DOHH2 (cell line): Measurements from ENCODE around the gene GOLPH3.

ENCODE experiments used
- H3F3A ChIP-seq: fragments of 200-600 bp; sonication (generic), shearing (Covaris generic); 2 replicates; pipeline ENCODE4 v1.6.0; 2016; ENCODE audit warnings: antibody characterized with exemption, mild to moderate bottlenecking; ENCODE audit not compliant: control insufficient read depth, insufficient read depth
- H3K27ac ChIP-seq: fragments of 200-600 bp; sonication (generic); 2 replicates; pipeline ENCODE4 v1.5.1; 2014; ENCODE audit warnings: low read depth, mild to moderate bottlenecking, low read length, moderate library complexity
- H3K27me3 ChIP-seq: fragments of 200-600 bp; sonication (generic); 2 replicates; pipeline ENCODE4 v1.6.1; 2014; ENCODE audit warnings: mild to moderate bottlenecking, low read length, mixed read lengths; ENCODE audit not compliant: control insufficient read depth
- H3K36me3 ChIP-seq: fragments of 200-600 bp; sonication (generic); 2 replicates; pipeline ENCODE4 v1.6.1; 2014; ENCODE audit warnings: mild to moderate bottlenecking, low read length, moderate library complexity, mixed read lengths; ENCODE audit not compliant: control insufficient read depth
- H3K4me1 ChIP-seq: fragments of 200-600 bp; sonication (generic); 2 replicates; pipeline ENCODE4 v1.6.1; 2014; ENCODE audit warnings: mild to moderate bottlenecking, low read length, mixed read lengths; ENCODE audit not compliant: control insufficient read depth
- H3K4me2 ChIP-seq: fragments of 200-600 bp; sonication (generic); 2 replicates; pipeline ENCODE4 v1.6.0; 2014; ENCODE audit warnings: mild to moderate bottlenecking, low read length, moderate library complexity
- H3K4me3 ChIP-seq: fragments of 200-600 bp; sonication (generic); 2 replicates; pipeline ENCODE4 v1.5.1; 2014; ENCODE audit warnings: mild to moderate bottlenecking, low read length, mixed read lengths
- H3K79me2 ChIP-seq: fragments of 200-600 bp; sonication (generic); 2 replicates; pipeline ENCODE4 v1.6.1; 2014; ENCODE audit warnings: mild to moderate bottlenecking, low read length, mixed read lengths; ENCODE audit not compliant: control insufficient read depth
- H3K9me2 ChIP-seq: fragments of 200-600 bp; sonication (generic); replicated peaks from 2 replicates; pipeline ENCODE4 v1.6.1; 2014; ENCODE audit warnings: mild to moderate bottlenecking, low read length, mixed read lengths; ENCODE audit not compliant: control insufficient read depth
- H3K9me3 ChIP-seq: fragments of 200-600 bp; sonication (generic); 2 replicates; pipeline ENCODE4 v1.6.1; 2014; ENCODE audit warnings: antibody characterized with exemption, low read length, mixed read lengths; ENCODE audit not compliant: control insufficient read depth, insufficient read depth
- H4K20me1 ChIP-seq: fragments of 200-600 bp; sonication (generic); 2 replicates; pipeline ENCODE4 v1.6.0; 2014; ENCODE audit warnings: low read depth, mild to moderate bottlenecking, antibody characterized with exemption, low read length, moderate library complexity; ENCODE audit not compliant: control insufficient read depth, insufficient read depth
- EZH2phosphoT487 ChIP-seq: fragments of 200-600 bp; sonication (generic); IDR thresholded peaks from 2 replicates; pipeline ENCODE4 v1.6.1; 2017; ENCODE audit warnings: borderline replicate concordance, mild to moderate bottlenecking, antibody characterized with exemption, low read length, moderate library complexity, mixed read lengths
- TF ChIP-seq, protein P1 (sequence below): fragments of 200-600 bp; sonication (generic); IDR thresholded peaks from one replicate; pipeline ENCODE4 v1.5.1; 2014; ENCODE audit warnings: antibody characterized with exemption, mild to moderate bottlenecking, low read depth, low read length; ENCODE audit not compliant: poor library complexity, severe bottlenecking

GOLPH3 gene

GRCh38 chr5:32109236-32109635 lies 64.9 kb downstream of the GOLPH3 start:
- no peak overlapping the region for H3K4me3 ChIP-seq
- no peaks in the 10 kb centered on the region for H3K4me1 ChIP-seq
- TF ChIP-seq EZH2phosphoT487 = no peak
- TF ChIP-seq, protein P1, sequence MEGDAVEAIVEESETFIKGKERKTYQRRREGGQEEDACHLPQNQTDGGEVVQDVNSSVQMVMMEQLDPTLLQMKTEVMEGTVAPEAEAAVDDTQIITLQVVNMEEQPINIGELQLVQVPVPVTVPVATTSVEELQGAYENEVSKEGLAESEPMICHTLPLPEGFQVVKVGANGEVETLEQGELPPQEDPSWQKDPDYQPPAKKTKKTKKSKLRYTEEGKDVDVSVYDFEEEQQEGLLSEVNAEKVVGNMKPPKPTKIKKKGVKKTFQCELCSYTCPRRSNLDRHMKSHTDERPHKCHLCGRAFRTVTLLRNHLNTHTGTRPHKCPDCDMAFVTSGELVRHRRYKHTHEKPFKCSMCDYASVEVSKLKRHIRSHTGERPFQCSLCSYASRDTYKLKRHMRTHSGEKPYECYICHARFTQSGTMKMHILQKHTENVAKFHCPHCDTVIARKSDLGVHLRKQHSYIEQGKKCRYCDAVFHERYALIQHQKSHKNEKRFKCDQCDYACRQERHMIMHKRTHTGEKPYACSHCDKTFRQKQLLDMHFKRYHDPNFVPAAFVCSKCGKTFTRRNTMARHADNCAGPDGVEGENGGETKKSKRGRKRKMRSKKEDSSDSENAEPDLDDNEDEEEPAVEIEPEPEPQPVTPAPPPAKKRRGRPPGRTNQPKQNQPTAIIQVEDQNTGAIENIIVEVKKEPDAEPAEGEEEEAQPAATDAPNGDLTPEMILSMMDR = no peak
- H3K27ac ChIP-seq = no peak overlapping the region
- H3K27me3 ChIP-seq = no peaks in the 10 kb centered on the region
- H3K9me2 ChIP-seq = no peaks in the 10 kb centered on the region
- H3K79me2 ChIP-seq = no peaks in the 10 kb centered on the region
- H3F3A ChIP-seq = peaks cover 4% of the 10 kb centered on the region; the same call in 1 of the 2 replicates
- H4K20me1 ChIP-seq = no peaks in the 10 kb centered on the region
- no peaks in the 10 kb centered on the region for H3K9me3 ChIP-seq
- H3K4me2 ChIP-seq = no peak overlapping the region
- peaks cover 66% of the 10 kb centered on the region for H3K36me3 ChIP-seq

GRCh38 chr5:32108167-32108566 lies 66.0 kb downstream of the GOLPH3 start:
- Histone ChIP-seq H3K27me3 (no peaks in the 10 kb centered on the region), H3K79me2 (no peaks in the 10 kb centered on the region), H3K9me2 (no peaks in the 10 kb centered on the region), H4K20me1 (no peaks in the 10 kb centered on the region), H3K4me1 (no peaks in the 10 kb centered on the region), H3F3A (peaks cover 4% of the 10 kb centered on the region; the same call in 1 of the 2 replicates), H3K9me3 (no peaks in the 10 kb centered on the region), H3K4me2 (no peak overlapping the region), H3K36me3 (peaks cover 69% of the 10 kb centered on the region), H3K27ac (no peak overlapping the region), H3K4me3 (no peak overlapping the region)
- TF ChIP-seq EZH2phosphoT487 = no peak
- TF ChIP-seq, protein P1 = no peak

DNA sequence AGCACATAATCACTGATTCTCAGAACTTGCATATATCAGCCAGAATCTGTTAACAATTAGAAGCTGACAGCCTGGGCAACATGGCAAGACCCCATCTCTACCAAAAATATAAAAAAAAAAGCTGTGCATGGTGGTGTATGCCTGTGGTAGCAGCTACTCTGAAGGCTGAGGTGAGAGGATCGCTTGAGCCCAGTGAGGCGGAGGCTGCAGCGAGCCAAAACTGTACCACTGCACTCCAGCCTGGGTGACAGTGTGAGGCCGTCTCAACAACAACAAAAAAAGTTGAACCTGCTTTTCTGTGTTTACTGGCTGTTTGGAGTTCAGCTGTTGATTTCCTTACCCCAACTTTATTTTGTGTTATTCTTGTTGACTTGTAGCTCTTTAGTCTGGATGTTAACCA lies 66.8 kb downstream of the GOLPH3 start:
- no peaks in the 10 kb centered on the region for H3K9me2 ChIP-seq
- no peaks in the 10 kb centered on the region for H4K20me1 ChIP-seq
- no peak overlapping the region for H3K27ac ChIP-seq
- H3K4me1 ChIP-seq = no peaks in the 10 kb centered on the region
- H3K36me3 ChIP-seq = peaks cover 70% of the 10 kb centered on the region
- no peaks in the 10 kb centered on the region for H3K79me2 ChIP-seq
- peaks cover 4% of the 10 kb centered on the region; the same call in 1 of the 2 replicates for H3F3A ChIP-seq
- H3K9me3 ChIP-seq = no peaks in the 10 kb centered on the region
- no peak overlapping the region for H3K4me3 ChIP-seq
- TF ChIP-seq EZH2phosphoT487 = no peak
- TF ChIP-seq, protein P1 = no peak
- H3K4me2 ChIP-seq = no peak overlapping the region
- H3K27me3 ChIP-seq = no peaks in the 10 kb centered on the region

DNA sequence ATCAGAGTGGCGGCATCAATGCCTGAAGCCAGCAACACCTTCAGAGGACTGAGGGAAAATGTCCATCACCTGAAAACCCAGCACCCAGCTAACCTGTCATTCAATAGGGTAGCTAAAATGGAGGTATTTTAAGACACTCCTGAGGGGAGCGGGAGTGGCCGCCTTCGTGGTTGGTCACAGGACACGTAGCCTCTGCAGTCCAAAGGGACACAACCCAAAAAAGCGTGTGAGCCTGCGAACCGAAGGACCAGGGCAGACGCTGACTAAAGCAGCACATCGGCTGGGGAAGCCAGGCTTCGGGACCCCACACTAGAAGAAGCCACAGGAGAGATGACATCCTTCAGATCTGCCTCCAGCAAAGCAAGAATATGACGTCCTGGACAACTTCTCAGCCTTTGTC lies 70.6 kb downstream of the GOLPH3 start:
- Histone ChIP-seq H3F3A (peaks cover 4% of the 10 kb centered on the region; the same call in 1 of the 2 replicates), H3K36me3 (peaks cover 69% of the 10 kb centered on the region), H3K79me2 (no peaks in the 10 kb centered on the region), H4K20me1 (no peaks in the 10 kb centered on the region), H3K9me2 (no peaks in the 10 kb centered on the region), H3K4me1 (no peaks in the 10 kb centered on the region), H3K27ac (no peak overlapping the region), H3K4me2 (no peak overlapping the region), H3K4me3 (no peak overlapping the region), H3K9me3 (no peaks in the 10 kb centered on the region), H3K27me3 (no peaks in the 10 kb centered on the region)
- TF ChIP-seq, protein P1 = no peak
- TF ChIP-seq EZH2phosphoT487 = no peak
